RWPE2 (cell line): ENCODE measurements around the gene PPP6R3.

Experiments
- ATAC-seq: fragments of 200-7000 bp; cut with Tn5 transposase; 3 replicates; pipeline ENCODE4 v1.9.1; 2021; ENCODE audit warnings: low read depth
- DNase-seq: peaks from one replicate; pipeline ENCODE4 v3.0.0-alpha.2; 2020; ENCODE audit warnings: low spot score
- H3K27ac ChIP-seq: fragments of 450-650 bp; 2 replicates; pipeline ENCODE4 v1.5.1; 2017; ENCODE audit warnings: mild to moderate bottlenecking; ENCODE audit not compliant: poor library complexity, severe bottlenecking
- H3K27me3 ChIP-seq: fragments of 250-450 bp; sonication (Bioruptor Pico); 2 replicates; pipeline ENCODE4 v1.5.1; 2021; ENCODE audit warnings: mild to moderate bottlenecking, moderate library complexity; ENCODE audit not compliant: insufficient read depth, poor library complexity, severe bottlenecking
- H3K36me3 ChIP-seq: fragments of 250-450 bp; sonication (Bioruptor Pico); 2 replicates; pipeline ENCODE4 v1.5.1; 2020; ENCODE audit warnings: low read depth, mild to moderate bottlenecking, moderate library complexity
- H3K4me1 ChIP-seq: fragments of 250-450 bp; sonication (Bioruptor Pico); 2 replicates; pipeline ENCODE4 v1.5.1; 2021; ENCODE audit warnings: mild to moderate bottlenecking, moderate library complexity; ENCODE audit not compliant: insufficient read depth, poor library complexity, severe bottlenecking
- H3K4me3 ChIP-seq: fragments of 250-450 bp; sonication (Bioruptor Pico); 2 replicates; pipeline ENCODE4 v1.5.1; 2021; ENCODE audit warnings: mild to moderate bottlenecking, moderate library complexity; ENCODE audit not compliant: severe bottlenecking
- H3K9me3 ChIP-seq: fragments of 250-450 bp; sonication (Bioruptor Pico); 2 replicates; pipeline ENCODE4 v1.5.1; 2021; ENCODE audit warnings: mild to moderate bottlenecking, moderate library complexity; ENCODE audit not compliant: severe bottlenecking
- TF ChIP-seq, protein P1 (sequence below): fragments of 450-650 bp; IDR thresholded peaks from one replicate; pipeline ENCODE4 v1.5.1; 2017; ENCODE audit warnings: mild to moderate bottlenecking, moderate library complexity; ENCODE audit not compliant: poor library complexity, severe bottlenecking

The PPP6R3 gene

DNA sequence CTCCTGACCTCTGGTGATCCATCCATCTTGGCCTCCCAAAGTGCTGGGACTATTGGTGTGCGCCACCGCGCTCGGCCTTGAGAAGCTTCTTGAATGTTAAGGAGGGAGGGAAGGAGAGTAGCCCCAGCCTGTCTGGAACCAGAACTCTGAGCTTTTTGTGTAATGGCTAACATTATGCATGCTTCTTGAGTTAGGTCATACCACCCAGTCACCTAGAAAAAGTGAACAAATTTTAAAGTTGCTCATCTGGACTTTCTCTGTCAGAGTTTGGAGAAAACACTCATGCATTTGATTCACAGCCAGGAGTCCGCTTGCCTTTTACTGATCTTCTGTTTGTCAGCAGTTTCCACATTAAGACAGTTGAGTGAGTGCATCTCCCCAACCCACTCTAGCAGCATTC is 82.1 kb downstream of the PPP6R3 start:
- Histone ChIP-seq H3K36me3 (peaks cover 65% of the 10 kb centered on the region), H3K4me3 (no peak overlapping the region), H3K4me1 (peaks cover 10% of the 10 kb centered on the region), H3K9me3 (no peaks in the 10 kb centered on the region), H3K27me3 (no peaks in the 10 kb centered on the region), H3K27ac (no peak overlapping the region)
- TF ChIP-seq, protein P1, sequence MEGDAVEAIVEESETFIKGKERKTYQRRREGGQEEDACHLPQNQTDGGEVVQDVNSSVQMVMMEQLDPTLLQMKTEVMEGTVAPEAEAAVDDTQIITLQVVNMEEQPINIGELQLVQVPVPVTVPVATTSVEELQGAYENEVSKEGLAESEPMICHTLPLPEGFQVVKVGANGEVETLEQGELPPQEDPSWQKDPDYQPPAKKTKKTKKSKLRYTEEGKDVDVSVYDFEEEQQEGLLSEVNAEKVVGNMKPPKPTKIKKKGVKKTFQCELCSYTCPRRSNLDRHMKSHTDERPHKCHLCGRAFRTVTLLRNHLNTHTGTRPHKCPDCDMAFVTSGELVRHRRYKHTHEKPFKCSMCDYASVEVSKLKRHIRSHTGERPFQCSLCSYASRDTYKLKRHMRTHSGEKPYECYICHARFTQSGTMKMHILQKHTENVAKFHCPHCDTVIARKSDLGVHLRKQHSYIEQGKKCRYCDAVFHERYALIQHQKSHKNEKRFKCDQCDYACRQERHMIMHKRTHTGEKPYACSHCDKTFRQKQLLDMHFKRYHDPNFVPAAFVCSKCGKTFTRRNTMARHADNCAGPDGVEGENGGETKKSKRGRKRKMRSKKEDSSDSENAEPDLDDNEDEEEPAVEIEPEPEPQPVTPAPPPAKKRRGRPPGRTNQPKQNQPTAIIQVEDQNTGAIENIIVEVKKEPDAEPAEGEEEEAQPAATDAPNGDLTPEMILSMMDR, result no peak
- ATAC-seq (peak; percentile 71), DNase-seq (no peak)

DNA sequence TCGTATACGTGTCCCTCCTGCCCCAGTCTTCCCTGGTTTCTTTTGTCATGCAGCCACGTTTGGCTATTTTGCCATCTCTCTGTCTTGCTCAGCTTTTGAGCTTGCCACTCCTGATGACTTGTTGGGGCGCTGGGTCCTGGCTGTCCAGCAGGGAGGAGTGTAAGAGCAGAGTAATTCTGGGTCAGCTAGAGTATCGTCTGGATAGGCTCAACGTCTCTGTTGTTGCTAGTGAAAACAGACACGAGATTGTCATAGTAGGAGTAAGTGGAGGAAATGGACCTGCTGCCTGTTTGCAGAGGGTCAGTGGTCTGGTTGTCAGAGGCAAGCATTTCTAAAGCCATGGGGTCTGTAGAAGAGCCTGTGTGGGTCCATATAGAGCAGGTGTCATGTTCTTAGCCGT is 83.0 kb downstream of the PPP6R3 start:
- Histone ChIP-seq H3K27me3 (no peaks in the 10 kb centered on the region), H3K9me3 (no peaks in the 10 kb centered on the region), H3K4me3 (no peak overlapping the region), H3K36me3 (peaks cover 64% of the 10 kb centered on the region), H3K4me1 (peaks cover 10% of the 10 kb centered on the region), H3K27ac (no peak overlapping the region)
- ATAC-seq (no peak), DNase-seq (no peak)
- TF ChIP-seq, protein P1, result no peak

DNA sequence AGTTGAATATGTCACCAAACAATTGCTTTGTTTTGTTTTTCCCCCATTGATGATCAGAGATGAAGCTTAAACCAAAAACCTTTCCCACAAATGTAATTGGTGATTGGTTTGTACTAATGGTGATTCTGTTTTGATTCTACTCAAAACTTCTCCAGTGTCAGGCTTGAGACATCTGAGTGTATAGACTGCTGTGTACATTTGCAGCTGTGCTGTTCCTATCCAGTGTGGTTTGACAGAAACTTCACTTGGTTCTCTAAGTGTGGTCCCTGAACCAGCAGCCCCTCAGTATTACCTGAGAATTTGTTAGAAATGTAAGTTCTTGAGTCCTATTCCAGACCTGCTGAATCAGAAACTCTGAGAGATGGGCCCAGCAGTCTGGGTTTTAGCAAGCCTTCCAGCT is 84.8 kb downstream of the PPP6R3 start:
- H3K36me3 ChIP-seq, result peaks cover 66% of the 10 kb centered on the region
- TF ChIP-seq, protein P1, result no peak
- no peak overlapping the region for H3K27ac ChIP-seq
- H3K9me3 ChIP-seq, result no peaks in the 10 kb centered on the region
- H3K27me3 ChIP-seq, result no peaks in the 10 kb centered on the region
- ATAC-seq (no peak), DNase-seq (no peak)
- H3K4me3 ChIP-seq, result no peak overlapping the region
- peaks cover 10% of the 10 kb centered on the region for H3K4me1 ChIP-seq

DNA sequence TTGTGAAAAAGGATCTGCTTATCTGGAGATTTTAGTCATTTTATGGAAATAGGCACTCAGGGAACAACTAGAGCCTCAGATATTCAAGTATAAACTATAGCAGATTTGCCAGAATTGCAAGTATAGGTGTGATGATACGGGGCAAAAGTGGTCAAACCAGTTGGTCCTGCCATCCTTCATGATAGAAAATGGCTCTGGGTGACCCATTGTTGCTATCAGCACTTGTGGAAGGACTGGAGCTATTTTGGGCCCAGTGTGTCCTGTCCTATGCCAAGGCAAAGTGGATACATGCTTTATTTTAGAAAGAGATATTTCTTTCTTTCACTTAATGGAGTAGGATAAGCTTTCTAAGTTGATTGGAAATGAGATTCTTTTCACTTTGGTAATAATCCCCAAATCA is 85.2 kb downstream of the PPP6R3 start:
- Histone ChIP-seq H3K9me3 (no peaks in the 10 kb centered on the region), H3K27ac (no peak overlapping the region), H3K27me3 (no peaks in the 10 kb centered on the region), H3K4me3 (no peak overlapping the region), H3K4me1 (peaks cover 10% of the 10 kb centered on the region), H3K36me3 (peaks cover 69% of the 10 kb centered on the region)
- TF ChIP-seq, protein P1, result no peak
- DNase-seq (no peak), ATAC-seq (no peak)

DNA sequence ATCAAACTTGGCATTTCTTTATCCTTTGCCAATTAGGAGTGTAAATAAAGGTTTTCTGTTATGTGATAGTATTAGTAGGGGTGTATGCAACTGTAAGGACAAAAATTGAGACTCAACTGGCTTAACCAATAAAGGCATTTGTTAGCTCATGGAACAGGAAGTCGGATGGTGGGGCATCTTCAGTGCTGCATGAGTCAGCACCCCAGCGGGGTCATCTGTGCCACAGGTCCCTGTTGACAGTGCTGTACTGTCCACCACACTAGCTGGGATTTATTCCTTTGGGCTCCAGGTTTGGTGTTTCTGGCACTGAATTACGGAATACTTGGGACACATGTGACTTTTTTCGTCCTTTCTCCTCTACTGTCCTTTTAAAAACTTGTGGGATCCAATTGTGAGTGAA is 86.0 kb downstream of the PPP6R3 start:
- no peak overlapping the region for H3K27ac ChIP-seq
- peaks cover 74% of the 10 kb centered on the region for H3K36me3 ChIP-seq
- ATAC-seq (no peak), DNase-seq (no peak)
- TF ChIP-seq, protein P1, result no peak
- peaks cover 10% of the 10 kb centered on the region for H3K4me1 ChIP-seq
- H3K4me3 ChIP-seq, result no peak overlapping the region
- H3K9me3 ChIP-seq, result no peaks in the 10 kb centered on the region
- H3K27me3 ChIP-seq, result no peaks in the 10 kb centered on the region
